GM12864 (cell line): ENCODE measurements around the gene PRAMEF20.
A peak's percentile ranks its signal among the peaks of the same experiment; 100 is the strongest.
"Not testable (repeated sequence)": the region's sequence is repeated elsewhere in the genome, so short reads cannot be mapped to it uniquely, and the experiment has no call there.

Experiments used
- DNase-seq: peaks from one replicate; pipeline ENCODE4 v3.0.0-alpha.2; 2011; ENCODE audit warnings: low read depth
- H3K4me3 ChIP-seq: 2 replicates; pipeline ENCODE4 v1.5.1; 2011; ENCODE audit warnings: mild to moderate bottlenecking, low read depth, low read length, control low read depth
- CTCF ChIP-seq: IDR thresholded peaks from 2 replicates; pipeline ENCODE4 v1.5.1; 2011; ENCODE audit warnings: low read depth, mild to moderate bottlenecking, moderate library complexity, low read length, control low read depth, inconsistent platforms; ENCODE audit errors: missing control alignments

Gene PRAMEF20

GRCh38 chr1:13410150-13410549, at the start of gene PRAMEF20:
PRAMEF20 (plus strand) TSS chr1:13410450; CDS start chr1:13416355, 5,905 bp downstream.
- DNase-seq, H3K4me3 ChIP-seq: not testable (repeated sequence)

DNA sequence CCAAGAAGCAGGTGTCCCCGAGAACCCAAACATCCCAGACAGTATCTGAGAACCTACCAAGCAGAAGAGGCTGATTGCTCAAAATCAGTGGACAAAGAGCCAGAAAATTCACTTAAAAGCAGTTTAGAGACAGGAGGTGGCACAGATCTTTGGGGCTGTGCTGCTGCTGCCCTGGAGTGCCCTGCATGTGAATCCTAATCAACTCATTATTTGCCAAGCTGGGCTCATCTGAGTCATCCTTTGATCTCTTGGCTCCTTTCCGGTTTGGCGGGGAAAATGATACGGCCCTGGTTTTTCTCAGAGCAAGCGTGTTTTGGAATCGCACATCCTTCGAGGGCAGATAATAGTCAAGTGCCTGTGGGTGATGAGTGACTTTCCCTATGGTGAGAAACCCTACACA, 47.9 kb upstream of the PRAMEF20 start:
- DNase-seq, H3K4me3 ChIP-seq: not testable (repeated sequence)

- H3K4me3 ChIP-seq, DNase-seq: not testable (repeated sequence)
Observed at GRCh38 chr1:13364928-13365327, 45.3 kb upstream of the PRAMEF20 start.

GRCh38 chr1:13366536-13366935, 43.7 kb upstream of the PRAMEF20 start:
- not testable (repeated sequence) for DNase-seq, H3K4me3 ChIP-seq

GRCh38 chr1:13368544-13368943, 41.7 kb upstream of the PRAMEF20 start:
- H3K4me3 ChIP-seq, DNase-seq: not testable (repeated sequence)
- peak; percentile 47 for TF ChIP-seq CTCF

DNA sequence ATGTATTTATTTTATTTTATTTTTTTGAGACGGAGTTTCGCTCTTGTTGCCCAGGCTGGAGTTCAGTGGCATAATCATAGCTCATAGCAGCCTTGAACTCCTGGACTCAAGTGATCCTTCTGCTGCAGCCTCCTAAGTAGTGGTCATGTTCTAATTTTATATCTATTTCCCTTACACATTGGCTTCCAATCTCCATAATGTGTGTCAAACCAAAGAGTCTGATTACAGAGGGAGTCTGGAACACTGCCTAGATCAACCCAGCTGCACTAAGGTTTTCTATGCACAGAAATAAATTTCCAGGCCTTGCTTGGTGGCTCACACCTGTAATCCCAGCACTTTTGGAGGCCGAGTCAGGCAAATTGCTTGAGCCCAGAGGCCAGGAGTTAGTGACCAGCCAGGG, 31.3 kb upstream of the PRAMEF20 start:
- not testable (repeated sequence) for H3K4me3 ChIP-seq, DNase-seq

DNA sequence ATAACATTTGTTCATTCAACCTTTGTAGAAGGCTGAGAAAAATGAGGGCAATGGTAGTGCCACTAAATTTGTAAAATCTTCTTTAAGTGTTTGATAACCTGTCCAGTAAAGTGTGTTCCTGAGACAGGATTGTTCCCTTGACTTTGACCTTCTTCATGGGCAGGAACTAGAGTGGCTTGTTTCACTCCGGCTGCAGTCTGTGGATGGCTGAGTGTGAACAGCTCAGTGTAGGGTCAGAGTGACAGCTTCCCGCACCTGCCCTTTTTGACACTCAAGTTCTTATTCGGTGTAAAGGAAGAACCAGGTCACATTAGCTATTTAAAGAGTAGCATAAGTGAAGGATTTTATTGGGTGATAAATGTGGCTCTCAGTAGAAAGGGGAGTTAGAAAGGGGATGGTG, 29.9 kb upstream of the PRAMEF20 start:
- DNase-seq, H3K4me3 ChIP-seq: not testable (repeated sequence)

GRCh38 chr1:13389332-13389731, 20.9 kb upstream of the PRAMEF20 start, which contains the start of gene PRAMEF17:
PRAMEF17 (plus strand) TSS chr1:13389632; CDS start chr1:13389658, 26 bp downstream.
- DNase-seq, H3K4me3 ChIP-seq: not testable (repeated sequence)

DNA sequence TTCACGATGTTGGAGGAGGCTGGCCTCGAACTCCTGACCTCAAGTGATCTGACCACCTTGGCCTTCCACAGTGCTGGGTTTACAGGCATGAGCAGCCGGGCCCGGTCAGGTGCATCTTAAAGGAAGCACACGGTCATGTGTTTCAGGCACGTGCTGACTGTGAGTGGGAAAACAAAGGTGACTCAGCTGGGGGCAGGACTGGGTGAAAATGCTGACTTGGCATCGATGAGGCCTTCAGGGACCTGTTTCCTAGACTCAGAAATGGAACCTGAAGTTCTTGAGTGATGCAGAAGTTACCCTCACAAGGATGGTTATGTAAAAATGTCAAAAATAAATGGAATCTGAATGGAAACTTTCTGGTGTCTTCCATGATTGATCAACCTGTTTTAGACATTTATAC, 17.2 kb upstream of the PRAMEF20 start:
- H3K4me3 ChIP-seq, DNase-seq: not testable (repeated sequence)

- not testable (repeated sequence) for DNase-seq, H3K4me3 ChIP-seq
Observed at GRCh38 chr1:13394761-13395160, 15.5 kb upstream of the PRAMEF20 start.

- DNase-seq, H3K4me3 ChIP-seq: not testable (repeated sequence)
Observed at GRCh38 chr1:13395311-13395710, 14.9 kb upstream of the PRAMEF20 start.

GRCh38 chr1:13407811-13408210, 2.4 kb upstream of the PRAMEF20 start:
- no peak for DNase-seq
- TF ChIP-seq CTCF: no peak
- H3K4me3 ChIP-seq: no peak overlapping the region

DNA sequence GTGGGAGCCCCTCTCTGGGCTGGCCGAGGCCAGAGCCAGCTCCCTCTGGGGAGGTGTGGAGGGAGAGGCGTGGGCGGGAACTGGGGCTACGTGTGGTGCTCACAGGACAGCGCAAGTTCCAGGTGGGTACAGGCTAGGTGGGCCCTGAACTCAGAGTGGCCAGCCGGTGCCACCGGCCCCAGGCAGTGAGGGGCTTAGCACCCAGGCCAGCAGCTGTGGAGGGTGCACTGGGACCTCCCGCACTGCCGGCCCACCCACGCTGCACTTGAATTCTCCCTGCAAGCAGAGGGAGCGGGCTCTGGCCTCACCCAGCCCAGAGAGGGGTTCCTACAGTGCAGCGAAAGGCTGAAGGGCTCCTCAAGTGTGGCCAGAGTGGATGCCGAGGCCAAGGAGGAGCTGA, 20.2 kb downstream of the PRAMEF20 start:
- DNase-seq: no peak
- no peak for TF ChIP-seq CTCF
- no peak overlapping the region for H3K4me3 ChIP-seq
